ENCODE measurements around the gene DRG2. TPM values are rescaled to one million over a fixed set of nuclear protein-coding genes. Genes with fewer than 3 reads are reported as not detected.
A peak's percentile ranks its signal among the peaks of the same experiment; 100 is the strongest.

The DRG2 gene
- total and polyA plus RNA-seq, 2 of the 4 experiments (the other 2 are of a cell fraction) = 43.6 to 45.1 TPM

DNA sequence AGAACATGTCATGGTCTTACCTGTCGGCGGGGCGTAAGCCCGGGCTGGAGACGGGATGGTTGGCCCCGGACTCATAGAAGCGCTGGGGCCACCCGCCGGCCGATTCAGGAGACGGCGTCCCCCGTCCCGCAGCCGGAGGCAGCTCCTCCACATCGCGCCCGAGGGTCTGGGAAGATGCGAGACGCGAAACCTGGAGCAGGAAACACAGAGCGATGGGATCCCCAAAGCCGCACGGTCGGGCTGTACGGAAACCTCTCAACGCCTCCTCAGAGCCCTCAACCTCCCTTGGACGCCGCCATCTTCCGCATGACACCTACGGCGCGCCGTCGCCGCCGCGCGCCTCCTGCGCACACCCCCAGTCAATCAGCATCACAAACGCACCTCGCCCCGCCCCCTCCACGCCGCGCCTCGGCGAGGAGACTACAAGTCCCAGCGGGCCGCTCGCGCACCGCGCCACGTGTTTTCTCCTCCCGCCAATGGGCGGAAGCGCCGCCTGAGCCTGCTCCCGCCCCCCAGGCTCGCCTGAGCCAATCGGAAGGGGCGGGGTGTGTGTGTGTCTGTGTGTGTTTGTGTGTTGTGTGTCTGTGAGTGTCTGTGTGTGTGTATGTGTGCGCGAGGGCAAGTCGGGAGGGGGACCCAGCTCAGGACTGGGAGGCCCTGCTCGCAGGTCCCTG, 48.8 kb upstream of the DRG2 start, which contains the start of the genes ATPAF2 and GID4:
ATPAF2 (minus strand) TSS at position 308 of the 674 bp plus-strand sequence; CDS start at position 153, 155 bp downstream.
GID4 (plus strand) TSS at position 548 of the 674 bp plus-strand sequence; CDS start at position 605, 57 bp downstream.
- CTCF ChIA-PET = no interaction called here
- Histone ChIP-seq H4K91ac (ENCODE audit: insufficient read depth, low read depth, low read length) (0 out of 2 replicates have a peak within 1 kb of the TSS, but pooled peaks have one; percentile 60), H3K4me1 (ENCODE audit: control insufficient read depth, insufficient read depth, low read length) (peaks cover 14% of the 10 kb centered on the region), H2AK5ac (ENCODE audit: low read depth, low read length) (peak within 1 kb of the TSS; percentile 69), H2AFZ (replicated peaks; ENCODE audit: low read length, poor library complexity) (peak within 1 kb of the TSS; percentile 98), H3K4me2 (ENCODE audit: low read depth, low read length) (peak within 1 kb of the TSS; percentile 99), H4K8ac (ENCODE audit: low read depth in 2 of 2, low read length in 2 of 2) (peak within 1 kb of the TSS; percentile 41 to 91), H3K27me3 (ENCODE audit: control insufficient read depth, insufficient read depth, low read length) (no peaks in the 10 kb centered on the region), H2BK5ac (ENCODE audit: low read depth, low read length, poor library complexity, severe bottlenecking) (peak within 1 kb of the TSS; percentile 72), H3K9me3 (ENCODE audit: control insufficient read depth, insufficient read depth, low read length) (no peaks in the 10 kb centered on the region), H3K18ac (ENCODE audit: low read depth, low read length) (peak within 1 kb of the TSS; percentile 33; the same call in 1 of the 2 replicates), H2BK120ac (ENCODE audit: low read depth, low read length) (peak within 1 kb of the TSS; percentile 39; the same call in 1 of the 2 replicates), H3K27ac (ENCODE audit: insufficient read depth, low read length) (peak within 1 kb of the TSS; percentile 78), H3K4ac (ENCODE audit: low read depth, low read length) (peak within 1 kb of the TSS; percentile 88), H3K23ac (ENCODE audit: low read depth, low read length) (peak within 1 kb of the TSS; percentile 85), H4K20me1 (ENCODE audit: insufficient read depth, low read length) (peaks cover 8% of the 10 kb centered on the region; the same call in 1 of the 2 replicates), H3K36me3 (ENCODE audit: control insufficient read depth, insufficient read depth, low read length) (no peaks in the 10 kb centered on the region), H2BK20ac (ENCODE audit: low read depth, low read length) (no peak within 1 kb of the TSS), H2AK9ac (replicated peaks; ENCODE audit: low read depth, low read length, poor library complexity) (peak within 1 kb of the TSS; percentile 93), H3K9ac (ENCODE audit: low read depth, low read length) (peak within 1 kb of the TSS; percentile 84), H4K5ac (ENCODE audit: low read depth, low read length) (peak within 1 kb of the TSS; percentile 40), H3K56ac (ENCODE audit: extremely low read depth, insufficient read depth, low read length) (peak within 1 kb of the TSS; percentile 48), H3K9me1 (ENCODE audit: insufficient read depth, low read length) (peaks cover 7% of the 10 kb centered on the region), H3K14ac (replicated peaks; ENCODE audit: low read depth, low read length) (peak within 1 kb of the TSS; percentile 83), H3K4me3 (ENCODE audit: insufficient read depth, low read depth, low read length) (peak within 1 kb of the TSS; percentile 66), H2BK15ac (ENCODE audit: low read depth, low read length) (no peak within 1 kb of the TSS), H3K79me1 (ENCODE audit: low read depth in 1 of 2, low read length in 2 of 2) (peaks cover 39 to 64% of the 10 kb centered on the region in 2 experiments)
- POLR2A ChIA-PET (ENCODE audit: unreplicated experiment) = no interaction called here
- DNase-seq (peak; percentile 98), ATAC-seq (ENCODE audit: low read depth) (peak; percentile 96)
- dilution Hi-C loops (cut with HindIII; ENCODE audit: low sequenced_read_pairs, unreplicated experiment) (no loop called here), intact Hi-C loops (cut with micrococcal nuclease) (loop anchor here (10.0 kb wide), 1 partner anchor 684 kb away; no protein-coding TSS in a partner anchor), in situ Hi-C loops (cut with MboI; ENCODE audit: low sequenced_read_pairs) (loop anchor here (10.0 kb wide), 1 partner anchor 354 kb away; the partner anchor contains the start of gene RAI1)
- no TSS peak for BruUV-seq (replicated peaks)
- TF ChIP-seq USF2 (IDR thresholded peaks at IDR 0.05; ENCODE audit: low read depth, low read length) (peak; percentile 99), MXI1 (IDR thresholded peaks at IDR 0.05; ENCODE audit: borderline replicate concordance, low read depth, low read length) (peak; percentile 89), MAZ (IDR thresholded peaks at IDR 0.05; ENCODE audit: borderline replicate concordance, low read depth, low read length) (peak; percentile 95), POLR2A (IDR thresholded peaks at IDR 0.05; ENCODE audit: low read depth, low read length) (peak; percentile 49; the same call in 1 of the 2 replicates), RCOR1 (IDR thresholded peaks at IDR 0.05; ENCODE audit: insufficient replicate concordance, low read length) (no peak), CHD1 (IDR thresholded peaks at IDR 0.05; ENCODE audit: low read depth, low read length) (no peak), MAFK (IDR thresholded peaks at IDR 0.05; ENCODE audit: low read depth, low read length) (no peak), FOS (IDR thresholded peaks at IDR 0.05; ENCODE audit: low read depth, low read length) (peak; percentile 49; the same call in 1 of the 2 replicates), CEBPB (IDR thresholded peaks at IDR 0.05; ENCODE audit: low read depth, low read length) (no peak)
- TF ChIP-seq, protein P1, sequence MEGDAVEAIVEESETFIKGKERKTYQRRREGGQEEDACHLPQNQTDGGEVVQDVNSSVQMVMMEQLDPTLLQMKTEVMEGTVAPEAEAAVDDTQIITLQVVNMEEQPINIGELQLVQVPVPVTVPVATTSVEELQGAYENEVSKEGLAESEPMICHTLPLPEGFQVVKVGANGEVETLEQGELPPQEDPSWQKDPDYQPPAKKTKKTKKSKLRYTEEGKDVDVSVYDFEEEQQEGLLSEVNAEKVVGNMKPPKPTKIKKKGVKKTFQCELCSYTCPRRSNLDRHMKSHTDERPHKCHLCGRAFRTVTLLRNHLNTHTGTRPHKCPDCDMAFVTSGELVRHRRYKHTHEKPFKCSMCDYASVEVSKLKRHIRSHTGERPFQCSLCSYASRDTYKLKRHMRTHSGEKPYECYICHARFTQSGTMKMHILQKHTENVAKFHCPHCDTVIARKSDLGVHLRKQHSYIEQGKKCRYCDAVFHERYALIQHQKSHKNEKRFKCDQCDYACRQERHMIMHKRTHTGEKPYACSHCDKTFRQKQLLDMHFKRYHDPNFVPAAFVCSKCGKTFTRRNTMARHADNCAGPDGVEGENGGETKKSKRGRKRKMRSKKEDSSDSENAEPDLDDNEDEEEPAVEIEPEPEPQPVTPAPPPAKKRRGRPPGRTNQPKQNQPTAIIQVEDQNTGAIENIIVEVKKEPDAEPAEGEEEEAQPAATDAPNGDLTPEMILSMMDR (conservative IDR thresholded peaks at IDR 0.05; ENCODE audit: low read depth, low read length) = no peak
- WGBS, 2 experiments (ENCODE audit: extremely low coverage in 2 of 2, insufficient read length in 1 of 2) = 1% methylated on average over 22 of the region's 67 CpGs; no CpG with 5 or more reads in 1 of the 2 experiments

Data from IMR-90 (cell line).